Measurements from ENCODE around the gene PCYT1A. TPM values are rescaled to one million over a fixed set of nuclear protein-coding genes. Genes with fewer than 3 reads are reported as not detected.

PCYT1A gene
- total RNA-seq, 1 experiment from 2014 or later: 28.5 TPM

GRCh38 chr3:196284396-196284795, 3.1 kb downstream of the PCYT1A start:
- Mint-ChIP-seq H3K9me3 (no peaks in the 10 kb centered on the region), H3K27ac (peak overlapping the region; percentile 3; the same call in 1 of the 2 replicates), H3K27me3 (ENCODE audit: low read depth) (no peaks in the 10 kb centered on the region), H3K36me3 (no peaks in the 10 kb centered on the region), H3K4me3 (no peak overlapping the region), H3K4me1 (peaks cover 38% of the 10 kb centered on the region)
- ATAC-seq: no peak
- ChIA-PET POLR2A (interaction anchor here (0.6 kb wide), 1 partner anchor 122 kb away, joined by 3 read pairs; no protein-coding TSS in a partner anchor), CTCF (interaction anchor here (1.0 kb wide), 1 partner anchor 31 kb away, joined by 4 read pairs; no protein-coding TSS in a partner anchor)
- DNase-seq (ENCODE audit: low spot score): no peak
- no peak for TF ChIP-seq ETV6 (CRISPR knock-in tag; IDR thresholded peaks at IDR 0.05)
- no peak for TF ChIP-seq MXD4 (CRISPR knock-in tag; IDR thresholded peaks at IDR 0.05; ENCODE audit: borderline replicate concordance)
- TF ChIP-seq ATF1 (CRISPR knock-in tag; IDR thresholded peaks at IDR 0.05): no peak
- no peak for TF ChIP-seq NR2C2 (CRISPR knock-in tag; IDR thresholded peaks at IDR 0.05)
- no peak for TF ChIP-seq ZNF219 (CRISPR knock-in tag; IDR thresholded peaks at IDR 0.05; ENCODE audit: borderline replicate concordance)
- TF ChIP-seq NFYB (CRISPR knock-in tag; conservative IDR thresholded peaks at IDR 0.05; ENCODE audit: low read depth): no peak
- TF ChIP-seq AR (CRISPR knock-in tag; IDR thresholded peaks at IDR 0.05): no peak
- no peak for TF ChIP-seq IRF2 (CRISPR knock-in tag; IDR thresholded peaks at IDR 0.05; ENCODE audit: borderline replicate concordance, low read depth)
- no peak for TF ChIP-seq E2F5 (CRISPR knock-in tag; IDR thresholded peaks at IDR 0.05)
- no peak for TF ChIP-seq FOXJ3 (CRISPR knock-in tag; IDR thresholded peaks at IDR 0.05; ENCODE audit: borderline replicate concordance)
- TF ChIP-seq TP53 (CRISPR knock-in tag; IDR thresholded peaks at IDR 0.05): no peak
- TF ChIP-seq OVOL2 (CRISPR knock-in tag; IDR thresholded peaks at IDR 0.05; ENCODE audit: borderline replicate concordance): no peak
- TF ChIP-seq ZNF121 (CRISPR knock-in tag; IDR thresholded peaks at IDR 0.05): no peak

GRCh38 chr3:196281962-196282361, 5.6 kb downstream of the PCYT1A start:
- H3K4me1 Mint-ChIP-seq: peaks cover 33% of the 10 kb centered on the region
- TF ChIP-seq IRF1 (CRISPR knock-in tag; IDR thresholded peaks at IDR 0.05) (no peak), GRHL2 (CRISPR knock-in tag; IDR thresholded peaks at IDR 0.05; ENCODE audit: insufficient replicate concordance, severe bottlenecking) (no peak), EMX1 (CRISPR knock-in tag; IDR thresholded peaks at IDR 0.05) (no peak), ARID4B (CRISPR knock-in tag; IDR thresholded peaks at IDR 0.05; ENCODE audit: borderline replicate concordance) (no peak), ZNF671 (CRISPR knock-in tag; IDR thresholded peaks at IDR 0.05) (no peak), HMGA2 (CRISPR knock-in tag; IDR thresholded peaks at IDR 0.05) (no peak), NR1H2 (CRISPR knock-in tag; IDR thresholded peaks at IDR 0.05) (no peak), ZNF232 (CRISPR knock-in tag; IDR thresholded peaks at IDR 0.05) (no peak), ZNF396 (CRISPR knock-in tag; IDR thresholded peaks at IDR 0.05; ENCODE audit: borderline replicate concordance) (no peak), E2F4 (CRISPR knock-in tag; IDR thresholded peaks at IDR 0.05; ENCODE audit: borderline replicate concordance, low read depth) (no peak), ZNF219 (CRISPR knock-in tag; IDR thresholded peaks at IDR 0.05; ENCODE audit: borderline replicate concordance) (no peak), ZMAT4 (CRISPR knock-in tag; IDR thresholded peaks at IDR 0.05) (no peak), ZNF263 (CRISPR knock-in tag; IDR thresholded peaks at IDR 0.05; ENCODE audit: low read depth) (no peak), SMAD4 (CRISPR knock-in tag; IDR thresholded peaks at IDR 0.05) (no peak)
- ATAC-seq (no peak), DNase-seq (ENCODE audit: low spot score) (no peak)
- CTCF ChIA-PET: interaction anchor here (0.6 to 0.9 kb wide), 3 partner anchors 9 to 584 kb away, joined by 3 to 4 read pairs (median 4); no protein-coding TSS in a partner anchor
- no peaks in the 10 kb centered on the region for H3K36me3 Mint-ChIP-seq
- H3K4me3 Mint-ChIP-seq: no peak overlapping the region
- H3K9me3 Mint-ChIP-seq: 0 out of 2 replicates have a peak, but pooled peaks cover 4% of the 10 kb centered on the region
- no peaks in the 10 kb centered on the region for H3K27me3 Mint-ChIP-seq (ENCODE audit: low read depth)
- POLR2A ChIA-PET: interaction anchor here (1.1 kb wide), 1 partner anchor 35 kb away, joined by 4 read pairs; the partner anchor contains the start of gene DYNLT2B
- H3K27ac Mint-ChIP-seq: no peak overlapping the region
